SJSA1 (cell line): ENCODE results near the gene ANGPTL3. TPM values are rescaled to one million over a fixed set of nuclear protein-coding genes. Genes with fewer than 3 reads are reported as not detected.
"Not testable (repeated sequence)": the region's sequence is repeated elsewhere in the genome, so short reads cannot be mapped to it uniquely, and the experiment has no call there.

Experiments used
- DNase-seq, 2 experiments: peaks; one replicate each; pipeline ENCODE4 v3.0.0-alpha.2; 2015 to 2020; ENCODE audit warnings: low spot score in 2 of 2, low read depth in 1 of 2
- H3K27ac ChIP-seq: fragments of 250-450 bp; sonication (Bioruptor Pico); 2 replicates; pipeline ENCODE4 v1.5.1; 2020; ENCODE audit warnings: mild to moderate bottlenecking, moderate library complexity
- H3K27me3 ChIP-seq: fragments of 250-450 bp; sonication (Bioruptor Pico); replicated peaks from 2 replicates; pipeline ENCODE4 v1.5.1; 2020; ENCODE audit warnings: mild to moderate bottlenecking, moderate library complexity
- H3K36me3 ChIP-seq: fragments of 250-450 bp; sonication (Bioruptor Pico); 2 replicates; pipeline ENCODE4 v1.5.1; 2020; ENCODE audit warnings: mild to moderate bottlenecking
- H3K4me1 ChIP-seq: fragments of 250-450 bp; sonication (Bioruptor Pico); replicated peaks from 2 replicates; pipeline ENCODE4 v1.6.1; 2021; ENCODE audit warnings: mild to moderate bottlenecking
- H3K4me3 ChIP-seq: fragments of 250-450 bp; sonication (Bioruptor Pico); 2 replicates; pipeline ENCODE4 v1.5.1; 2020; ENCODE audit warnings: mild to moderate bottlenecking
- H3K9me3 ChIP-seq: fragments of 250-450 bp; sonication (Bioruptor Pico); replicated peaks from 2 replicates; pipeline ENCODE4 v1.5.1; 2020; ENCODE audit warnings: mild to moderate bottlenecking
- total RNA-seq: library from RNA; depleted of rRNA; stranded (reverse); fragments of >200 nt; shearing (Covaris generic); gene quantifications from 2 replicates; pipeline ENCODE4 v1.2.3, GENCODE V29; 2014

Gene ANGPTL3
- total RNA-seq, 1 experiment from 2014 or later, result not detected

DNA sequence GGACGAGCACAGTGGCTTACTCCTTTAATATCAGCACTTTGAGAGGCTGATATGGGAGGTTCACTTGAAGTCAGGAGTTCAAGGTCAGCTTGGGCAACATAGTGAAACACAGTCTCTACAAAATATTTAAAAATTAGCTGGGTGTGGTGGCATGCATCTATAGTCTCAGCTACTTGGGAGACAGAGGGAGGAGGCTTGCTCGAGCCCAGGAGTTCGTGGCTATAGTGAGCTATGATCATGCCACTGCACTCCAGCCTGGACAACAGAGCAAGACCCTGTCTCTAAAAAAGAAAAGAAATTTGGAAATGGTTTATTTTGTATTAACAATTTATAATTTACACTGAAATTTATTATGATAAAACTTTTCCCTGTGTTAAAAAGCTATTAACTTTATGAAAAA lies 1.7 kb upstream of the ANGPTL3 start:
- no peaks in the 10 kb centered on the region for H3K27me3 ChIP-seq
- H3K9me3 ChIP-seq, result no peaks in the 10 kb centered on the region
- H3K27ac ChIP-seq, result no peak overlapping the region
- H3K4me3 ChIP-seq, result no peak overlapping the region
- DNase-seq, result no peak
- no peaks in the 10 kb centered on the region for H3K36me3 ChIP-seq
- H3K4me1 ChIP-seq, result no peaks in the 10 kb centered on the region; the same call in 1 of the 2 replicates

DNA sequence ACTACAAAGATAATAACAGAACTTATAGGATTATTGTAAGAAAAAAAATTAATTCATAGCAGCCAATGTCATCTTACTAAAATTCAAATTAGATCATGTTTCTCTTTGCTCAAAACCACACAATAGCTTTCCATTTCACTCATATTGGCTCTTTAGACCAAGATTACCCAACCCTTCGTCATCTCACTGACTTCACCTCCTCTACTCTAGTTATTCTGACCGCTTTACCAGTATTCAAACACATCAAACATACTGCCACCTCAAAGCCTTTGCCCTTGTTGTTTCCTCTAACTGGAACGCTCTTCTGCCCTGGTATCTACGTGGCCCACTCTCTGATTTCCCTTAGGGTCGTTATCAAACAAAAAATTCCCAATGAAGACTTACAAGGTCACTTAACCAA lies 1.7 kb downstream of the ANGPTL3 start:
- Histone ChIP-seq H3K4me1 (no peaks in the 10 kb centered on the region), H3K9me3 (no peaks in the 10 kb centered on the region), H3K27me3 (no peaks in the 10 kb centered on the region), H3K36me3 (no peaks in the 10 kb centered on the region), H3K4me3 (no peak overlapping the region), H3K27ac (no peak overlapping the region)
- DNase-seq, result no peak

DNA sequence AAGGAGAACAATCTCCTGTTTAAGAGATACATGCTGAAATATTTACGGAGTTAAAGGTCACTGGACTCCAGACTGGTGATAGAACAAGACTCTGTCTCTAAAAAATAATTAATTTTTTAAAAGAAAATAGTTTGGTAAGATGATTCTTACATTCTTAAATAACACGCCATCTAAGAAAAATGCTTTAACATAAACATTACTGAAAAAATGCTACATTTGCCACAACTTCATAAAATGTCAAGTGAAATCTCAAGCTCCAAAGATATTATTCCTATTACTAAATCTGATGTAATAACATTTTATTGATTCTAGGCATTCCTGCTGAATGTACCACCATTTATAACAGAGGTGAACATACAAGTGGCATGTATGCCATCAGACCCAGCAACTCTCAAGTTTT lies 4.1 kb downstream of the ANGPTL3 start:
- H3K27ac ChIP-seq, result no peak overlapping the region
- no peaks in the 10 kb centered on the region for H3K4me1 ChIP-seq
- no peaks in the 10 kb centered on the region for H3K36me3 ChIP-seq
- DNase-seq, result no peak
- H3K27me3 ChIP-seq, result no peaks in the 10 kb centered on the region
- H3K4me3 ChIP-seq, result no peak overlapping the region
- H3K9me3 ChIP-seq, result no peaks in the 10 kb centered on the region

DNA sequence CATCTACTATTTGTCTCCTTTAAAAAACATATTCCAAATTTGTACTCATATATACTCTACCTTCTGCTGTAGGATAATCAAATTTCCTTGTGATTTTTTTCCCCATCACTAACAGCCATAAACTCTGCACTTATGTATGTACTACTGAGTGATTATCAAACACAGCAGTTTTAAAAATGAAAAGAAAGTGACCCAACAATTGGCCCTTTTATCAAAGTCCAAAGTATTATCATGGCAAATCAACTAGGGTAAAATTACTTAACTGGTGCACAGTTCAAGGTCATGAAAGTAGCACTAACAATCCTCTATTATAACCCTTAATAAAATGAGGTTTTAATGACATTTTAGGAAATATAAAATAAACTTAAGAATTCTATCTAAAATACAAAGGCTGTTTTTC lies 11.6 kb downstream of the ANGPTL3 start:
- H3K27me3 ChIP-seq, result no peaks in the 10 kb centered on the region
- H3K36me3 ChIP-seq, result 0 out of 2 replicates have a peak, but pooled peaks cover 4% of the 10 kb centered on the region
- no peak for DNase-seq
- no peak overlapping the region for H3K4me3 ChIP-seq
- H3K27ac ChIP-seq, result no peak overlapping the region
- H3K9me3 ChIP-seq, result no peaks in the 10 kb centered on the region
- H3K4me1 ChIP-seq, result no peaks in the 10 kb centered on the region

DNA sequence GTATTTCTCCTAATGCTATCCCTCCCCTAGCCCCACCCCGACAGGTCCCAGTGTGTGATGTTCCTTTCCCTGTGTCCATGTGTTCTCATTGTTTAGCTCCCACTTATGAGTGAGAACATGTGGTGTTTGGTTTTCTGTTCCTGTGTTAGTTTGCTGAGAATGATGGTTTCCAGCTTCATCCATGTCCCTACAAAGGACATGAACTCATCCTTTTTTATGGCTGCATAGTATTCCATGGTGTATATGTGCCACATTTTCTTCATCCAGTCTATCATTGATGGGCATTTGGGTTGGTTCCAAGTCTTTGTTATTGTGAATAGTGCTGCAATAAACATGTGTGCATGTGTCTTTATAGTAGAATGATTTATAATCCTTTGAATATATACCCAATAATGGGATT lies 13.3 kb downstream of the ANGPTL3 start:
- DNase-seq, H3K27ac ChIP-seq, H3K27me3 ChIP-seq, H3K4me1 ChIP-seq, H3K9me3 ChIP-seq, H3K4me3 ChIP-seq, H3K36me3 ChIP-seq: not testable (repeated sequence)

DNA sequence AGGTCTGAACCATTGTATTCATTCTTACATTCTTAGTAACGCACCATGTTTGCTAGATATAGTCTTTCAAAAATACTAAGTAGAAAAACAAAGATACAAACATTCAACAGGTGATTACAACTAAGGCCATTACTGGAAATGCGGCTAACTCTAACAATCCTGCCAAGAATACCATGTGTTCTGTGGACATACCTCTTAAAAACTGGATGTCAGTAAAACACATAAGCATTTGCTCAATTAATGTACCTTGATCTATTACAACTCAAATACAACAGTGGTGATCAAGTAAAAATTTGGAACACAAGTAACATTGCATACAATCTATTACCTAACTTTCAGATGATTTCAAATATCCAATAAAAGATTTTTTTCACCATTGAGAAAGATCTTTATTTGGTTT lies 15.4 kb downstream of the ANGPTL3 start:
- Histone ChIP-seq H3K36me3 (0 out of 2 replicates have a peak, but pooled peaks cover 4% of the 10 kb centered on the region), H3K27ac (no peak overlapping the region), H3K4me1 (no peaks in the 10 kb centered on the region), H3K4me3 (no peak overlapping the region), H3K27me3 (no peaks in the 10 kb centered on the region), H3K9me3 (no peaks in the 10 kb centered on the region)
- no peak for DNase-seq

DNA sequence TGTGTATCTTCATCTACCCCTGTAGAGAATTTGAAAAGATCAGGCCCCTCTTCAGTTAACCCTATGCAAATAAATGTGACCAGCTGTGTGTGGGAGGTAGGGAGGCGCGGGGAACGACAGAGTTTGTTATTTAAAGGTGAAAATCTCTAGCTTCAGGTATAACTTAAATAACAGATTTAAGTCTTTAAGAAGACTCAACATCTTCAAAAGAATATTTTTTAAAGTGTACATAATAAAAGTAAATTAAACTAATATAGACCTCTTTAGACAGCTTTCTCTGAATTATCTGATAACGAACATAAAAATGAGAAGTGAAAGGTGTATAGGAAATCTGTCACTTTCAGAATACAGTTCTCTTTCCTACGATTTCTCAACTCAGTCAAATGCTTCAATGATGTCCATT lies 16.0 kb downstream of the ANGPTL3 start:
- Histone ChIP-seq H3K4me3 (no peak overlapping the region), H3K9me3 (no peaks in the 10 kb centered on the region), H3K36me3 (0 out of 2 replicates have a peak, but pooled peaks cover 4% of the 10 kb centered on the region), H3K4me1 (no peaks in the 10 kb centered on the region), H3K27me3 (no peaks in the 10 kb centered on the region), H3K27ac (no peak overlapping the region)
- no peak for DNase-seq

DNA sequence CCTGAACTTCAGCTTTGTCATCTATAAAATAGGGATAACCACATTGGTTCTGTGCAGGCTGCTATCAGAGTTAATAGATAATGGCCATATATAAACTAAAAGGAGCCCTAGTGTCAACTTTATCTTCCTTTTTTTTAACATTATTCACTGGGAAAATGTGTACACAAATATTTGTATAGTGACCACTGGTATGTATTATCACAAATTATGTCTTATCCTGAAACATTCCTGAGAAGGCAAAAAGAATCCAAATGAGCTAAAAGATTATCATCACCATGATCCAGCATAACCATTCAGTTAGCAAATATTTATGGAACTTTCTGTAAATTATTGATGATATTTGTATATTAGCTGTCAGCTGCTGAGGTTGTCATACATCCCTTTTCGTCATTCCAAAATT lies 16.6 kb downstream of the ANGPTL3 start:
- no peak overlapping the region for H3K4me3 ChIP-seq
- no peaks in the 10 kb centered on the region for H3K4me1 ChIP-seq
- H3K36me3 ChIP-seq, result 0 out of 2 replicates have a peak, but pooled peaks cover 4% of the 10 kb centered on the region
- DNase-seq, result peak in 1 of 2 experiments; percentile 6
- no peak overlapping the region for H3K27ac ChIP-seq
- H3K27me3 ChIP-seq, result no peaks in the 10 kb centered on the region
- H3K9me3 ChIP-seq, result no peaks in the 10 kb centered on the region

DNA sequence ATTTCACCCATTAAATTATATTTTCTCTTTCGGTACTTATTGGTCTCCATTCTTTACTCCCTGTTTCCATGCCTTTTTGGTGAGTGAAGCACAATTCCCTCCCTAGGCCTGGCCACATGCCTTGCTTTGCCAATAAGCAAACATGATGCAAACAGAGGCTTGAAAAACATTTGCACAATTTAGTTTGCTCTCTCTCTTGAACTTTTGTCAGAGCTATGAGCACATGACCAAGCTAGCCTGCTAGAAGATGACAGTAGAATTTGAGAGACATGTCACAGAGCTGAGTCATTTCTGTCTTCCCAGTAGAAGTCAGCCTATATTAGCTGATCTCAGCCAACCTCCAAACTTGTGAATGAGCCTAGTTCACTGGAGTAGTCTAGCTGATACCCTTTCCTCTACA lies 24.6 kb downstream of the ANGPTL3 start:
- Histone ChIP-seq H3K4me1 (no peaks in the 10 kb centered on the region; the same call in 1 of the 2 replicates), H3K9me3 (no peaks in the 10 kb centered on the region), H3K36me3 (peaks cover 4% of the 10 kb centered on the region; the same call in 1 of the 2 replicates), H3K27ac (no peak overlapping the region), H3K4me3 (no peak overlapping the region), H3K27me3 (no peaks in the 10 kb centered on the region)
- peak; percentile 47 to 50 for DNase-seq

DNA sequence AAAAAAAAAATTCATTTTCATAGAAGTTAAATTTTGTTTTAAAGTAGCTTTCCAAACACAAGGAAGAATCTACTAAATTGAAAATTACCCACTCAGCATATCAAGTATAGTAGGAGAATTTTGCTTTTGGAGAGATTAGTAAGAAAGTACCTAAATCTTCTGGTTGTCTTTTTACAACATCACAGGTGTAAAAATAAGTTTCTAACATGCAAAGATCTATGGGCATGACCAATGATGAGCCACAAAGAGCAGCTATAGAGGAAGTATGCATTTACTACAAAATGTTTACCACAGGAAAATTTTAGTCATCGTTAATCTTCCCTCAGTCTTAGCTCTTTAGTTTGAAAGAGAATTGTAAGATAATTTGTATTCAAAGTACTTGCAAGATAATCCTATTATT lies 28.1 kb downstream of the ANGPTL3 start:
- no peak overlapping the region for H3K27ac ChIP-seq
- no peaks in the 10 kb centered on the region for H3K9me3 ChIP-seq
- H3K4me3 ChIP-seq, result no peak overlapping the region
- peaks cover 10% of the 10 kb centered on the region for H3K36me3 ChIP-seq
- H3K27me3 ChIP-seq, result no peaks in the 10 kb centered on the region
- no peaks in the 10 kb centered on the region; the same call in 1 of the 2 replicates for H3K4me1 ChIP-seq
- no peak for DNase-seq

DNA sequence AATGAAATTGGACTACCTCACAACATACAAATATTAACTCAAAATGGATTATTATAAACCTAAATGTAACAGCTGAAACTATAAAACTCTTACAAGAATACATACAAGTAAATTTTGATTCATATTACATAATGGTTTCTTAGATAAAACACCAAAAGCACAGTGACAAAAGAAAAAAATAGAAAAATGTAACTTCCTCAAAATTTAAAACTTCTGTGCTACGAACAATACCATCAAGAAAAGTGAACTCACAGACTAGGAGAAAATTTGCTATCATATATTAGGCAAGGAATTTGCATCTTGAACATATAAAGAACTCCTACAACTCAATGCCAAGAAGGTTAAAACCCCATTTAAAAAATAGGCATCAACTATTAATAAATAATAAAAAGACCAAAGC lies 31.2 kb downstream of the ANGPTL3 start:
- Histone ChIP-seq H3K4me3 (no peak overlapping the region), H3K27me3 (no peaks in the 10 kb centered on the region), H3K36me3 (peaks cover 24% of the 10 kb centered on the region), H3K9me3 (no peaks in the 10 kb centered on the region), H3K4me1 (no peaks in the 10 kb centered on the region), H3K27ac (no peak overlapping the region)
- no peak for DNase-seq

DNA sequence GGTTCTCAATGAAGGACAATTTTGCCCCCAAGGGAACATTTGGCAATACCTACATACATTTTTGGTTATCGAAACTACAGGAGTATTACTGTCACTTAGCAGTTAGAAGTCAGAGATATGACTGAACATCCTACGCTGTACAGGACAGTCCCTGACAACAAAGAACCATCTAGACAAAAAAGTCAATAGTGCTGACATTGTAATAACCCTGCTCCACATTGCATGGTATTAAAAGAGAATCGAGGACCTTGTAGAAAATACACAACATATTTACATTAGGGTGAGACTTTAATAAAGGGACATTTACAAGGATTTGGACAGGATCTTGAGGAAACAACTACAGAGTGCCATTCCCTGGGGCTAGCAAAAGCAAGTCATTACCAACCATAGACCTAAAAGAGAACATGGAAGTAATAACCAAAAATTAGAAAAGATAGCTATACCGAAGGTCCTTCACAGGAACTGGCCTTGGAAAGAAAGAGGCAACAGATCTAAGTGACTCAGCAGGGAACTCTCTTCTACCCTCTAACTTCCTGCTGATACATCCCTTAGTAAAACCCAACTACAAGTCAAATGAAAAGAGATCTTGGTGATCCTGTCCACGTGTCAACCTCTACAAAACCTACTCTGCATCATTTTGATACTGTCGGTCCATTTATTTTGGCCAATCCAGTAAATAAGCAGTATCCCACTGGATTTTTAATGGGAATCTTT lies 40.2 kb downstream of the ANGPTL3 start:
- H3K27ac ChIP-seq, result no peak overlapping the region
- H3K4me3 ChIP-seq, result no peak overlapping the region
- no peak for DNase-seq
- H3K27me3 ChIP-seq, result no peaks in the 10 kb centered on the region
- no peaks in the 10 kb centered on the region for H3K9me3 ChIP-seq
- H3K36me3 ChIP-seq, result peaks cover 24% of the 10 kb centered on the region
- no peaks in the 10 kb centered on the region for H3K4me1 ChIP-seq

DNA sequence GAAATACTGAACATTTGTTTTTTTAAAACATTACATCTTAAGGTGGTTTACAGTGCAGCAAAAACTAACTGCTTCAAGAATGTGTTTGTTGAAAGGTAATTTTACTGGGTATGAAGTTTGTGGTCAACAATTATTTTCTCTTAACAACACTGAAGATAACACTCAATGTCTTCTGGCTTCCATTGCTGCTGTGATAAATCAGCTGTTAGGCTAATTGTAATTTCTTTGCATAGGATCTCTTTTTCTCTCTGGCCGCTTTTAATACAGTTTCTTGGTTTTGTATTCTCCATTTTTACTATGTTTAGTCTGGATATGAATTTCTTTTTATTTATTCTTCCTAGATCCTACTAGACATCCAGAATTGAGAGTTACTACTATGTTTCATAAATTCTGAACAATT lies 46.0 kb downstream of the ANGPTL3 start:
- DNase-seq, result no peak
- no peaks in the 10 kb centered on the region for H3K27me3 ChIP-seq
- no peaks in the 10 kb centered on the region for H3K4me1 ChIP-seq
- peaks cover 43% of the 10 kb centered on the region for H3K36me3 ChIP-seq
- H3K4me3 ChIP-seq, result no peak overlapping the region
- no peak overlapping the region for H3K27ac ChIP-seq
- no peaks in the 10 kb centered on the region for H3K9me3 ChIP-seq

DNA sequence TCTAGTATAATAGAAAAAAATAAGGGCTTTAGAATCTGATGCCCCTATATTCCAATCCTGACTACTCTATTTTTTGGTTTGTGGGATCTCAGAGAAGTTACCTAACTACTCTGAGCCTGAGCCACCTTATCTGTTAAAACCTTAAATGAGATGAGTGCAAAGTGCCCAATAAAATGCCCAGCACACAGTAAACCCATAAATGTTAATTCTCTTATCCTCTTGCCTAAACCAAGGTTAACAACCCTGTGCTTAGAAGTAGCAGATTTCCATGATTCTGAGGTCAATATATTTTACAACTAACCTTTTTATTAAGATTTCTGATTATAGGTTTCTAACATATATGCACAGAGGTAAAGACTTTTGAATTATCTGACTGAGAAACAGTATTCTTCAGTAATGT lies 55.1 kb downstream of the ANGPTL3 start:
- Histone ChIP-seq H3K4me3 (no peak overlapping the region), H3K27ac (no peak overlapping the region), H3K36me3 (no peaks in the 10 kb centered on the region), H3K9me3 (no peaks in the 10 kb centered on the region), H3K4me1 (no peaks in the 10 kb centered on the region), H3K27me3 (no peaks in the 10 kb centered on the region)
- DNase-seq, result no peak

DNA sequence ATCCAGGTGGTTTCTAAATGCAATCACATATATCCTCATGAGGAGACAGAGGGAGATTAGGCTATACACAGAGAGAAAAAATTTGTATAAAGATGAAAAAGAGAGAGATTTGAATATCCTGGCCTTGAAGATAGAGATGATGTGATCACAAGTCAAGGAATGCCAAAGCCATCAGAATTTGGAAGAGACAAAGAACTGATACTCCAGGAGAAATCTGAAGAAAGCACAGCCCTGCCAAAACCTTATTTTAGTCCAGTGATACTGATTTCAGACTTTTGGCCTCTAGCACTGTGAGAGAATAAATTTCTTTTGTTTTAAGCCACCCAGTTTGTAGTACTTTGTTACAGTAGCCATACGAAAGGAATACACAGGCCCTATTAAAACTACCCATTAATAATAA lies 57.4 kb downstream of the ANGPTL3 start:
- no peak for DNase-seq
- Histone ChIP-seq H3K27ac (no peak overlapping the region), H3K4me1 (no peaks in the 10 kb centered on the region), H3K36me3 (no peaks in the 10 kb centered on the region), H3K27me3 (no peaks in the 10 kb centered on the region), H3K9me3 (no peaks in the 10 kb centered on the region), H3K4me3 (no peak overlapping the region)
